Calu3 (cell line): ENCODE measurements around the gene CAMKV. TPM values are rescaled to one million over a fixed set of nuclear protein-coding genes. Genes with fewer than 3 reads are reported as not detected.
A peak's percentile ranks its signal among the peaks of the same experiment; 100 is the strongest.

ENCODE experiments used
- BruUV-seq: library from RNA; stranded (reverse); fragments of 400-500 nt; replicated peaks from 2 replicates; lab custom pipeline; 2021; lab: Mats Ljungman, UMichigan
- CTCF ChIA-PET: fragments of 300-600 bp; sonication (Branson Sonifier 250); formaldehyde crosslinking; loops from one replicate; lab custom pipeline; 2022; ENCODE audit warnings: antibody characterized with exemption; lab: Charles Lee
- DNase-seq: peaks from one replicate; pipeline ENCODE4 v3.0.0; 2022
- H3K27ac Mint-ChIP-seq: one replicate; pipeline ENCODE4 v1.8.0; 2022; ENCODE audit warnings: mixed read lengths; ENCODE audit not compliant: unreplicated experiment
- H3K27me3 Mint-ChIP-seq: one replicate; pipeline ENCODE4 v1.8.0; 2022; ENCODE audit warnings: mixed read lengths; ENCODE audit not compliant: unreplicated experiment
- H3K36me3 Mint-ChIP-seq: one replicate; pipeline ENCODE4 v1.8.0; 2022; ENCODE audit warnings: mild to moderate bottlenecking, moderate library complexity, mixed read lengths; ENCODE audit not compliant: insufficient read depth, unreplicated experiment
- H3K4me1 Mint-ChIP-seq: one replicate; pipeline ENCODE4 v1.8.0; 2022; ENCODE audit warnings: mild to moderate bottlenecking, low read depth, mixed read lengths; ENCODE audit not compliant: unreplicated experiment
- H3K4me3 Mint-ChIP-seq: one replicate; pipeline ENCODE4 v1.8.0; 2022; ENCODE audit warnings: mild to moderate bottlenecking, low read depth, moderate library complexity, mixed read lengths; ENCODE audit not compliant: unreplicated experiment
- H3K9me3 Mint-ChIP-seq: one replicate; pipeline ENCODE4 v1.8.0; 2022; ENCODE audit warnings: low read depth, mixed read lengths; ENCODE audit not compliant: unreplicated experiment
- intact Hi-C: fragments of 100-400 bp; cut with micrococcal nuclease; formaldehyde crosslinking; loops from one replicate; pipeline ENCODE4 v1.10.0; 2022; ENCODE audit not compliant: unreplicated experiment
- total RNA-seq: library from RNA; stranded (reverse); gene quantifications from 2 replicates; pipeline ENCODE4 v1.2.3, GENCODE V29; 2022
- TF ChIP-seq, protein P1 (sequence below): fragments of 200-600 bp; IDR thresholded peaks from one replicate; pipeline ENCODE4 v1.8.0; 2022; ENCODE audit warnings: antibody characterized with exemption; ENCODE audit not compliant: unreplicated experiment

The CAMKV gene
- total RNA-seq, 1 experiment from 2014 or later = 0.38 TPM

DNA sequence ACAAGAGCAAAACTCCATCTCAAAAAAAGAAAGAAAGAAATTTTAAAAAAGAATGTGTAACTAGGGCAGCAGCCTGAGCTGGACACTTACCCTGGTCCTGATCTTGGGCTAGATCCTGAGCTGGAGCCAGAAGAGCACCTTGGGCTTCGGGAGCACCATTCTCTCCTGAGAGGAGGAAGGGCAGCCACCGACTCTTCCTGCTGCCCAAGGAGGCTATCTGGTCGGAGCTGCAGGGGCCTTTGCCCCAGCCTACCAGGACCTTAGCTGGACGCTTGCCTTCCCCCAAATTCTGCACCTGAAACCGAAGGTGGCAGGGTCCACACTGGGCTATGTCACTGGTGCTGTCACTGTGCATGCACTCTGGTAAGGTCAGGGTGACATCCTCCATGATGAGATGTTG lies 6.9 kb upstream of the CAMKV start:
- TF ChIP-seq, protein P1, sequence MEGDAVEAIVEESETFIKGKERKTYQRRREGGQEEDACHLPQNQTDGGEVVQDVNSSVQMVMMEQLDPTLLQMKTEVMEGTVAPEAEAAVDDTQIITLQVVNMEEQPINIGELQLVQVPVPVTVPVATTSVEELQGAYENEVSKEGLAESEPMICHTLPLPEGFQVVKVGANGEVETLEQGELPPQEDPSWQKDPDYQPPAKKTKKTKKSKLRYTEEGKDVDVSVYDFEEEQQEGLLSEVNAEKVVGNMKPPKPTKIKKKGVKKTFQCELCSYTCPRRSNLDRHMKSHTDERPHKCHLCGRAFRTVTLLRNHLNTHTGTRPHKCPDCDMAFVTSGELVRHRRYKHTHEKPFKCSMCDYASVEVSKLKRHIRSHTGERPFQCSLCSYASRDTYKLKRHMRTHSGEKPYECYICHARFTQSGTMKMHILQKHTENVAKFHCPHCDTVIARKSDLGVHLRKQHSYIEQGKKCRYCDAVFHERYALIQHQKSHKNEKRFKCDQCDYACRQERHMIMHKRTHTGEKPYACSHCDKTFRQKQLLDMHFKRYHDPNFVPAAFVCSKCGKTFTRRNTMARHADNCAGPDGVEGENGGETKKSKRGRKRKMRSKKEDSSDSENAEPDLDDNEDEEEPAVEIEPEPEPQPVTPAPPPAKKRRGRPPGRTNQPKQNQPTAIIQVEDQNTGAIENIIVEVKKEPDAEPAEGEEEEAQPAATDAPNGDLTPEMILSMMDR = no peak

DNA sequence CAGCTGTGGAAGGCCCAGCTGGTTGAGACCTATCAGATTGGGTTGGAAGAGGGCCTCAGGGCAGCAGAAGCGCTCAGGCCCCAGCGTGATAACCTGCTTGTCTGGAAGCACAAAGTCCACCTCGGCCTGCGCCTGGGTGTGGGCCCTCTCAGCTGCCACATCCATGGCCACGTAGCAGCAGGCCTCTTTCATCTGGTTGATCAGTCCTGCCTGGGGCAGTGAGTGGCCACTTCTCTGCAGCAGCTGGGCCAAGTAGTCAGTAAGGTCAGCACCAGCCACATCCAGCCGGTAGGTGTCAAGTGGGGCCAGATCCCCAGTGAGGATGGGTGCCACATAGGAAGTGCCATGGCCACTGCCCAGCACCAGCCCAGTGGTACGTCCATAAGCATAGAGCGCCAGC lies 3.9 kb upstream of the CAMKV start:
- BruUV-seq = no TSS peak
- peaks cover 53% of the 10 kb centered on the region for H3K27me3 Mint-ChIP-seq
- H3K4me3 Mint-ChIP-seq = no peak overlapping the region
- H3K9me3 Mint-ChIP-seq = no peaks in the 10 kb centered on the region
- peaks cover 26% of the 10 kb centered on the region for H3K36me3 Mint-ChIP-seq
- CTCF ChIA-PET = no interaction called here
- DNase-seq = no peak
- intact Hi-C loops = no loop called here
- TF ChIP-seq, protein P1 = no peak
- H3K4me1 Mint-ChIP-seq = no peaks in the 10 kb centered on the region
- H3K27ac Mint-ChIP-seq = no peak overlapping the region

More for the DNA sequence above, 6.9 kb upstream of the CAMKV start:
- H3K36me3 Mint-ChIP-seq = peaks cover 33% of the 10 kb centered on the region
- no peaks in the 10 kb centered on the region for H3K4me1 Mint-ChIP-seq
- intact Hi-C loops = no loop called here
- CTCF ChIA-PET = no interaction called here
- no peaks in the 10 kb centered on the region for H3K9me3 Mint-ChIP-seq
- H3K27me3 Mint-ChIP-seq = peaks cover 32% of the 10 kb centered on the region
- no peak overlapping the region for H3K4me3 Mint-ChIP-seq
- peak overlapping the region; percentile 19 for H3K27ac Mint-ChIP-seq
- DNase-seq = no peak
- BruUV-seq = no TSS peak

DNA sequence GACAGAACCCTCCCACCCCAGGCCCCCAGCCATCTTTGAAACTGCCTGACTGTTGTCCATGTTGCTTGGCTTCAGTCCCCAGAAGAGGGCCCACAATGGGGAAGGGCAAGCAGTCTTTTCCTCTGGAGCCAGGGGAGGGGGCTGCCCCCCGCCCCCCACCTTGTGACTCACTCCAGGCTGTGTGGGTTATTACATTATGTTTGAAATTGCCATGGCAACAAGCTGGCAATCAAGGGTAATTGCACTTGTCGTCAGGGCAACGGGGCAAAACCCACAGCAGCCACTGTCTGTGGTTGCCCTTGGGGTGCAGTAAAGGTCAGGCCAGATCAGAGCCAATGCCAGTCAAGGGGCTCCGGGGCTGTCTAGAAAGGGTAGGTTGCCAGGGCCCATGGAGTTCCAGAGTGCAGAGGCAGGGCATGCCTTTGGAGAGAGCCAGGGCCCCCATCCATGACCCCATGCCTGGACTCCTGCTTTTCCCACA lies 3.1 kb upstream of the CAMKV start:
- BruUV-seq = no TSS peak
- DNase-seq = no peak
- no peaks in the 10 kb centered on the region for H3K9me3 Mint-ChIP-seq
- peaks cover 61% of the 10 kb centered on the region for H3K27me3 Mint-ChIP-seq
- intact Hi-C loops = no loop called here
- peaks cover 18% of the 10 kb centered on the region for H3K36me3 Mint-ChIP-seq
- CTCF ChIA-PET = no interaction called here
- no peak overlapping the region for H3K4me3 Mint-ChIP-seq
- H3K27ac Mint-ChIP-seq = peak overlapping the region; percentile 64
- TF ChIP-seq, protein P1 = no peak
- no peaks in the 10 kb centered on the region for H3K4me1 Mint-ChIP-seq

DNA sequence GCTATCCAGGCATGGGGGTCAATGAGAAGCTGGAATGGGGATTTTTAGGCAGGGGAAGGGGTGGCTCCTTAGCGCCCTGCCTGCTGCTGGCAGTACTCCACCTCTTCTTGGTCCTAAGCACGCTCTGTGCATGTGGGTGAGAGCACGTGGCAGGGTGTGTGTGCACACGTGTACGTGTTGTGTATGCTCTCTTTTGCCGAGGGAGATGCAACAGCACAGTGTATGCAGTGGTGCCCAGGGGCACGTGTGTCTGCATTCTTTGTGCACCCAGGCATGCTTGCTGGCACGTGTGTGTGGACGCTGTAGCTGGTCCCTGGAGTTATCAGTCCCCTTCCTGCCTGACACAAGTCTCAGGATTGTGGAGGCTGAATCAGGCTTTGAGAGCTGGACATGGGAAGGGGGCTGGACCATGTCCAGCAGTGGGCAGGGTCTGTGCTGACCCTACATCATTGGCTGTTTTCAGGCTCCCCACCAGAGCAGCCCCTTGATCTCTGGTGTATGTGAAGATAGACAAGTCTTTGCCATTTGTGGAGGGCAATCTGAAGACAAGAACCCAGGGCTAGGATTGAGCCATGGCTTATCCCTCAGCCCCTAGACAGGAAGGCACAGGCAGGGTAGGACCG lies 1.9 kb upstream of the CAMKV start:
- Mint-ChIP-seq H3K4me1 (no peaks in the 10 kb centered on the region), H3K27me3 (peaks cover 71% of the 10 kb centered on the region), H3K9me3 (no peaks in the 10 kb centered on the region), H3K4me3 (no peak overlapping the region), H3K27ac (no peak overlapping the region), H3K36me3 (peaks cover 18% of the 10 kb centered on the region)
- intact Hi-C loops = no loop called here
- CTCF ChIA-PET = no interaction called here
- DNase-seq = no peak
- no TSS peak for BruUV-seq
- TF ChIP-seq, protein P1 = no peak
